DMS79 treated with DMSO at 0.1 percent for 48 hours (cell line): ENCODE measurements around the gene XPO4.

Experiments
- DNase-seq: peaks from one replicate; lab custom pipeline; 2025; lab: John Stamatoyannopoulos, UW

XPO4 gene

GRCh38 chr13:20828539-20829364, 73.8 kb downstream of the XPO4 start:
- DNase-seq: peak; percentile 1

GRCh38 chr13:20826843-20827560, 75.5 kb downstream of the XPO4 start:
- DNase-seq: no peak

- DNase-seq: no peak
Measured at GRCh38 chr13:20826301-20826700, 76.2 kb downstream of the XPO4 start.

- DNase-seq: peak; percentile 40
Measured at GRCh38 chr13:20825477-20825875, 77.1 kb downstream of the XPO4 start.

- DNase-seq: no peak
Measured at GRCh38 chr13:20824762-20825476, 77.6 kb downstream of the XPO4 start.

- no peak for DNase-seq
Measured at GRCh38 chr13:20823071-20823470, 79.5 kb downstream of the XPO4 start.

GRCh38 chr13:20822406-20822805, 80.1 kb downstream of the XPO4 start:
- no peak for DNase-seq

- no peak for DNase-seq
Measured at GRCh38 chr13:20819715-20820114, 82.8 kb downstream of the XPO4 start.

- DNase-seq: no peak
Measured at GRCh38 chr13:20815464-20815863, 87.1 kb downstream of the XPO4 start.

GRCh38 chr13:20814224-20814910, 88.2 kb downstream of the XPO4 start:
- peak; percentile 81 for DNase-seq

- no peak for DNase-seq
Measured at GRCh38 chr13:20812890-20813289, 89.7 kb downstream of the XPO4 start.

- DNase-seq: no peak
Measured at GRCh38 chr13:20810808-20811207, 91.7 kb downstream of the XPO4 start.

- no peak for DNase-seq
Measured at GRCh38 chr13:20808874-20809273, 93.7 kb downstream of the XPO4 start.

GRCh38 chr13:20803180-20803965, 99.2 kb downstream of the XPO4 start:
- DNase-seq: no peak

GRCh38 chr13:20801707-20802106, 100.8 kb downstream of the XPO4 start:
- DNase-seq: no peak

- DNase-seq: no peak
Measured at GRCh38 chr13:20799726-20800416, 102.7 kb downstream of the XPO4 start.

GRCh38 chr13:20798027-20798426, 104.5 kb downstream of the XPO4 start:
- DNase-seq: no peak

- DNase-seq: no peak
Measured at GRCh38 chr13:20796791-20797508, 105.6 kb downstream of the XPO4 start.

GRCh38 chr13:20789665-20790064, 112.9 kb downstream of the XPO4 start:
- DNase-seq: no peak

GRCh38 chr13:20788312-20788711, 114.2 kb downstream of the XPO4 start:
- no peak for DNase-seq
